GM18909 (cell line): ENCODE measurements around the gene PSTPIP1.

Experiments
- ATAC-seq: cut with Tn5 transposase; IDR thresholded peaks from one replicate; pipeline ENCODE4 v1.9.1; 2021; ENCODE audit warnings: mild to moderate bottlenecking; ENCODE audit not compliant: unreplicated experiment, poor library complexity

The PSTPIP1 gene

DNA sequence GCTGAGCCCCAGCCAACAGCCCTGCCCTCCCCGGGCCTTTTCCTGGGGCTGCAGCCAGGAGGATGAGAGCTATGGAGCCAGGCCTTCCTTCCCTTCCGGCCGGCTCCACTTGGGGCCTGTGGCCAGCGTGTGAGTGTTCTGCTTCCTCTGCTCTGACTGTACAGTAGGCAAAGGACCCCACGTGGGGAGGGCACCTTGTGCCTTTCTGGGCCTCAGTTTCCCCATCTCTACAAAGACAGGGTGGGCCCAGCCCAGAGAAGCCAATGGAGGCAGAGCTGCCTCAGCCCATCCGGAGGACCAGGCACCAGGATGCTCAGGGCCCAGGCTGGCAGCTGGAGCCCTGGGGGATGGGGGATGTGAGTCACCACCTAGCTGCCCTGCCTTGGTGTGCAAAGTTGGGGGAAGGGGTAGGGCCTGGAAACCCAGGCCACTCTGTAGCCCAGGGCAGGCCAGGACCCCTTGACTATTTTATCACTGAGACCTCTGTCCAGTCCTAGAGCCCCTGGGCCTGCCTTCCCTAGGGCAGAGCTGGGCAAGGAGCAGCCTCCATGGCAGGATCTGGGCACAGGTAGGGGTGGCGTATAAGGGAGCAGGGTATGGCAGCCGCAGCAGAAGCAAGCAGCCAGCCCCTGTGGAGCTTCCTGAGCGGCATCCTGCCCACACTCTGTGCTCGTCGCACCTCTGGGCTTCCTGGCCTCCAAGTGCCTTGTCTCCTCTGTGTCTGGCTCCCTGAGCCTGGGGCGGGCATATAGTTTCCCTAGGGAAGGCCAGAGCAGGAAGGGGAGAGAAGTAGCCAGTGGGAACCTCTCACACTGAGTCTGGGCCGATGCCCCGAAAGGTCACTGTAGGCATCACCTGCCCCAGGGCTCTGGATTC is 1.8 kb downstream of the PSTPIP1 start:
- ATAC-seq, result no peak

DNA sequence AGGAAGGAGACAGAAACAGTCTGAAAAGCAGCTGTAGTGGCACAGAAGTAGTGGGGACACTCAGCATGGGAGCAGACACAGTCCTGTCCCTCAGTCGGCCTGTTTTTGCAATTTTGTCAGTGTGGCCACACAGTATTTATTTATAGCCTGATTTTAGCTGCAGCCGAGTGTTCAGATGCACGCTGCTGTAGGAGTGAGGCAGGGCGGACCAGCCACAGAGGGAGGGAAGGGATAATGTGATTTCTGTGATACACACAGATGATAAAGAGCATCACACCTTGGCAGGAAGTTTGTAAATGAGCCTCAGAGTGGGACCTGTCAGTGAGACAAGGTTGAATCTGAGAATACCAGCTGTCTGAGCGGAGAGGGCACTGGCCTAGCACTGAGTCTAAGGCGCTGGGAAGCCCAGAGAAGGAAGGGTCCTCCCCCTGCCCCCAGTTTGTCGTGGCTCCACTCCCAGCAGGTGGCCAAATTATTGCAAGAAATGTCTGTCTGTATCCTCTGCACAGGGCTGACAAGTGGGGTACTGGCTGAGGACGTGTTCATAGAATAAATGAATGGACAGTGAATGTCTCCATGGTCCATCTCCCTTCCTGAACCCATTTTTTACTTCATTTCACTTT is 3.8 kb downstream of the PSTPIP1 start:
- ATAC-seq, result no peak

DNA sequence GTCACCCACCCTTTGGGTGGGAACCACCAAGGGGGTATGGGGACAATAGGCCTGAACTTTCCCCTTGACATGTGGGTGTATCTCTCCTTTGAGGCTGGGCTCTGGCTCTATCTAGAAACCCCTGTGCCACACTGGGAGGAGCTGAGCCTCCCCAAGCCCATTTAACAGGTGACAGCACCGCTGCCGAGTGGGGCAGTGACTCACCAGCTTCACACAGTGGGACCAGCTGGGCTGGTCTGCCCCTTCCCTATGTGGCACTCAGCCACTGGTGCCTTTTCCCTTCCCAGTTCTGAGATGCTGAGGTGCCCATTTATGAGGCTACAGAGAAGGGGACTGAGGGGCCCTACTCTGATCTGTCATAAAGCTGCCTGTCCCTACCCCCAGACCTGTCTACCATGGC is 5.1 kb downstream of the PSTPIP1 start:
- no peak for ATAC-seq

DNA sequence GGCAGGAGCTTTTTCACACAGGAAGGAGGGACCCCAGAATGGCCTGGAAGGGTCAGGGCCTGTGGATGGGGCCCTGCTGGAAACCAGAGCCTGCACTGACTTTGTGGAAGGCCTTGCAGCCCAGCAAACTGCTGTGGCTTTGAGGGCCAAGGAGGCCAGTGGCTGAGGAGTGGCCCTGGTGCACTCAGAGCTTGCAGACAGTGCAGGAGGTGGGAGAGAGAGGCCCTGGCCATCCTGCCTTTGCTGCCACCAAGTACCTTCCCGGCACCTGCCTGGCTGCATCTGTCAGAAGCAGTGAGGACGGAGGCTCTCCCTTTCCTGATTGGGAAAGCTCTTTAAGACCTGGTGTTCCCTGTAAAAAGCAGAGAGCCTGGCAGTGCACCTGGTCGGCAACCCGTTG is 6.4 kb downstream of the PSTPIP1 start:
- no peak for ATAC-seq

DNA sequence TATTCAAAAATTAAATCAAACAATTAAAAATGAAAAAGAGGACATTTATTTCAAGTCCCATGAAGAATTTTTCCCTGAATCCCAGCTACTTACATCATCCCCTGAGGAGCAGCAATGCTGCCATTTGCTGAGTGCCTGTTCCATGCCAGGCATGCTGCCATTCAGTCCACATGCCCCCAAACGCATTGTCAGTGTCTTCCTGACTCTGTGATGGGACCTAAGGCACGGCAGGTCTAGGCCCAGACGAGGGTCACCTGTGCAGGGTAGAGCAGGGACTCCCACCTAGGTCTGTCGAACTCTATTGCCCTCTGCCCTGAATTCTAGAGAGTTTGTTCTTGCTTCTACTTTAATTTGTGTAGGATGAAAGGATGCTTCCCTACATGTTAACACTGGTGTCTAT is 7.0 kb downstream of the PSTPIP1 start:
- no peak for ATAC-seq

DNA sequence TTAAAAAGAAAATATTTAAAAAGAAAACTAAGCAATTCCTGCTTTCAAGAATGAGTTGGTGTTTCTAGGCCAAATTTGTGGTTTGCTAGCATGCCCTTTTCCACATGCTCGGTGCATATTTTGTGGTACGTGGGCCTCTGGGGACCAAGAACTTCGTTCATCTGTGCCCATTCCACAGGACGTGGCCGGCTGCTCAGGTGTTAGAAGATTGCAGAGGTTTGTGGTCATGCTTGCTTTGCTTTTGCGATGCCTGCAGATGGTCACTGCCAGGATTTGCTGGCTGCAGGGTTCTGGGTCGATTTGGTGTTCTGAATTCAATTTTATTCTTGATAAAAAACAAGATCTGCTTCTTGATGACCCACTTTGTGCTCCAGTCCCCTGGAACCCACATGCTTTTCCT is 7.5 kb downstream of the PSTPIP1 start:
- ATAC-seq, result no peak

DNA sequence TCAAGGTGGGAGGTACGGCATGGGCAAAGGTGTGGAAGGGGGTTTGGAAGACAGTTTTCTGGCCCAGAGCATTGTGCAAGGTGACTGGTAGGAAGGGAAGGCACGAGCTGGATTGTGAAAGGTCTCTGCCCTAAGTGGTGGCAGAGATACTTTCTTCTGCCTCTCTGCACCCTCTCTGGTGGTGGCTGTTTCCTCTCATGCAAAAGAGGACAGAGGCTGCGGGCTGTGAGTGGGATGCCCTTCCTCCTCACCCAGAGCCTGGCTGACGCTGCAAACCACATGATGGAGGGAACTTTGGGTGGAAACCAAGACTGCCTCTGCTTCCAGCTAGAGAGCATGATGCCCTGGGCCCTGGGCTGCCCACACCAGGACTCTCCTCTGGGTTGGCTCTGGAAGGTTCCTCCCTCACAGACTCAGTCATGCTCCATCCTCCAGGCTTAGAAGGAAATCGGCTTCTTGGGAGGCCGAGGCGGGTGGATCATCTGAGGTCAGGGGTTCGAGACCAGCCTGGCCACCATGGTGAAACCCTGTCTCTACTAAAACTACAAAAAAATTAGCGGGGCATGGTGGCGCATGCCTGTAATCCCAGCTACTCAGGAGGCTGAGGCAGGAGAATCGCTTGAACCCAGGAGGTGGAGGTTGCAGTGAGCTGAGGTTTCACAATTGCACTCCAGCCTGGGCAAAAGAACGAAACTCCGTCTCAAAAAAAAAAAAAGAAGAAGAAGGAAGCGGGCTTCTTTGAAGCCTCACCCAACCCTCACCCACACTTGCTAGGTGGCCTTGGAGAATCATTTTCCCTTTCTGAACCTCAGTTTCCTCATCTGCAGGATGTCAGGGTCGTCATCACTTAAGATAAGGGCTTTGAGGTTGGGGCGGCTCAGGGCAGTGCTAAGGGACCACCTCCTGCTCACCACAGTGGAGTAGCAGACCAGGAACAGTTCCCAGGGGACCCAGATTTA is 8.3 kb downstream of the PSTPIP1 start:
- ATAC-seq, result peak; percentile 71

DNA sequence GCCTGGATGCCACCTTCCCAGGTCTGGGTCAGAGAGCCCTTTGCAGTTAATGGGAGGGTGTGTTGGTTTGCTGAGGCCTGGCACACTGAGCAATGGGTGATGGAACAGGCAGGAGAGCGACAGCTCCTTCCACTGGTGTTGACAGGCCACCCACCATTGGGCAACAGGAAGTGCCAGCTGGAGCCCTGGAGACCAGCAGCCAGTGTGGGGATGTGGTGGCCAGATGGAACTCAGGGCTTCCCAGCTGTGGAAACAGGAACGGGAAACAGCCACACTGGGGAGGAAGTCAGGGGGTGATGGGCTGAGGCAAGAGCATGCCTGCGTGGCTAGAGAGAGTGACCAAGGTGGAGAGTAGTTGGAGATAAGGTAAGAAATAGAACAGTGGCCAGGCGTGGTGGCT is 9.3 kb downstream of the PSTPIP1 start:
- no peak for ATAC-seq

DNA sequence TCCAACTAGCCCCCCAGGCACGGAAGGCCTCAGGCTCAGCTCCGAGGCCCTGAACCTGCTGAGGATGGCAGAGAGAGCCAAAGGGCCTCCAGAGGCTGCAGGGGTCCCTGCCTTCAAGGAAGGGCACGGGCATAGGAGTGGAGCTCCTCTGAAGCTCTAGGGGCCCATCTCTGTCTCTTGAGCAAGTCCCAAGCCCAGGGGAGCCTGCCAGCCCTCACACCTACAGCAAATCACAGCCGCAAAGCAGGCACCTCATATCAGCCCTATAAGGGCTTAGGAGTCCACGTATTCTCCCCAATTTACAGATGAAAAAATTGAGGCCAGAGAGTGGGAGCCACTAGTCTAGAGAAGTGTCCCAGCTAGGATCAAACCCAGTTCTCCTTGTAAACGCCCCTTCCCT is 14.2 kb downstream of the PSTPIP1 start:
- no peak for ATAC-seq

DNA sequence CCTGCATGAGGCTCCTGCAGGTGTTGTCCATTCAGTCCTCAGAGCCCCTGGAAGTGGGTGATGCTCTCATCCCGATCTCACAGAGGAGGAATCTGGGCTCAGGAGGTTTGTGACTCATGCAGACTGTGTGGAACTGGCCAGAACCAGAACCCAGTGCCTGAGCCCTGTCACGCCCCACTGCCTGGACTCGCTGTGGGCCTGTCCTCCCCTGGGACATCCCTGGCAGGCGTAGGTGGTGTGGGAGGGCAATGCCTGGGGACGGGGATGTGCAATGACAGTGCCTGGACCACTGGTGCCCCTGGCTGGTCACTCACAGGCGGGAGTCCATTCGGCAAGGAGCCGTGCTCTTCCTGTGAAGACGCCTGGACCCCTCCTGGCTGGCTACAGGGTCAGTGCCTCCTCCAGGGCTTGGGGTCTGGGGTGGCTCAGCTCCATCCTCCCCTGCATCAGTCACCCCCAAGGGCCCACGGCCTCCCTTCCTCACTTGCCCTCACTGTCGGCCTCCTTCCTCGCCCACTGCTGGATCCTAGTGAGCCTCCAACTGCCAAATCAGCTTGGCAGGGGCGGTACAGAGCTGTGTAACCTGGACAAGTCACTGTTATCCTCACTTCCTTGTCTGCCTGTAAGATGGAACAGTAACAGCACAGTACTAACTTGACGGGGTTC is 14.9 kb downstream of the PSTPIP1 start:
- no peak for ATAC-seq

DNA sequence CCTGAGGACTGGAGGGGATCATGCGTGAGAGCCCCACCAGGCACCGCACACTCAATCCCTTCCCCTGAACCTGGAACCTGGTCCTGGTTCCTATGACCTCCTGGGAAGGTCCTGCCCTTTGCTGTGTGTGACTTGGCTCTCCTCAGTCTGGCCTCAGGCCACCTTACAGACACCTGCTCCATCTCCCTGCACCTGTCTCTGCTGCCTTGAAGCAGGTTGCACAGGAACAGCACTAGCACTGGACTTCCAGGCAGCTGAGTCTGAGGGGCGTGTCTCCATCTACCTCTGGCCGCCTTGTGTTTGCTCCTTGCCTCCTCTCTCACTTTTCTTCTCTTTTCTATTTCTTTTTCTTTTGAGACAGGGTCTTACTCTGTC is 15.4 kb downstream of the PSTPIP1 start:
- no peak for ATAC-seq

DNA sequence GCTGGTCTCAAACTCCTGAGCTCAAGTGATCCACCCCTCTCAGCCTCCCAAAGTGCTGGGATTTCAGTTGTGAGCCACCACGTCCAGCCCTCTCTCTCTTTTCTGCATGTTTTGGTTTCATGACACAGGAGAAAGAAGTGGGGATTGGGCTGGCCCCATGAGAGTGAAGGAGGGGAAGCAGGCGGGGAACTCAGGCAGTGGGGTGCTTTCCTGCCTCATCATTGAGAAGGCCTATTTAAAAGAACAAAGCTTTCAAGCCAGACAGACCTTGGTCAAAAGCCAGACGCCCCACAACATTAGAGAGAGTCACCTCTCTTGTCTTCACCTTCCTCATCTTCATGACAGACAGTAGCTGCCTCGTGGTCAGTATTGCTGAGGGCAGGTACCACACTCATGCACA is 15.9 kb downstream of the PSTPIP1 start:
- no peak for ATAC-seq

DNA sequence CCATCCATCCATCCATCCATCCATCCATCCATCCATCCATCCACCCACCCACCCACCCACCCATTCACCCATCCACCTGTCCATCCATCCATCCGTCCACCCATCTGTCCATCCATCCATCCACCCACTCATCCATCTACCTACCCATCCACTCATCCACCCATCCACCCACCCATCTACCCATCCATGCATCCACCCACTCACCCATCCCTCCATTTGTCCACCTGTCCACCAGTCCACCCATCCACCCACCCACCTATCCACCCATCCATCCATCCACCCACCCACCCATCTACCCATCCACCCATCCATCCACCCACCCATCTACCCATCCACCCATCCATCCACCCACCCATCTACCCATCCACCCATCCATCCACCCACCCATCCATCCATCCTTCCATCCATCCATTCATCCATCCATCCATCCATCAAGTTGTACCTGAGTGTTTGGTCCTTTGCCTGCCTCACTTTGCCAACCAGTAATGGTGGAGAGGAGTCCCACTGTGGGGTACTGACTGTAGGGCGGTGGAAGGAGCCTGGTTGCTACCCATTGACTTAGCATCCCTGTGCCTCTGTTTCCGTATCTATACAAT is 17.3 kb downstream of the PSTPIP1 start:
- ATAC-seq, result no peak

DNA sequence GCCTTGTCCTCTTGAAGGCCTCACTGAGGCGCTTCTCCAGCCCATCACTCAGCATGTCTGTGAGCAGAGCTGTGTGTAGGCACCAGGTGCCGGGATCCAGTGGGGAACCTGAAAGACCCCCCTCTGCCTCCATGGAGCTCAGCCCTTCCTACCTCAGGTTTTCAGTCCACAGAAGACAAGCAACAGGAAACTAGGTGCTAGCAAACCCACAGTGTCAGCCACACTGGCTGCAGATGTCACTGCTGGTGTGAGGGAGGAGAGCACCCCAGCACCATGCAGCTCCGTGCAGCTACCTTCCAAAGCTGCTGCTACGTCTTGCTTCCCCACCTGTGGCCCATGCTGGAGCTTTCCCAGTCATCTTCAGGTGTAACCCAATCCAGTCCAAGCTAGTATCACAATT is 17.9 kb downstream of the PSTPIP1 start:
- ATAC-seq, result peak; percentile 38

DNA sequence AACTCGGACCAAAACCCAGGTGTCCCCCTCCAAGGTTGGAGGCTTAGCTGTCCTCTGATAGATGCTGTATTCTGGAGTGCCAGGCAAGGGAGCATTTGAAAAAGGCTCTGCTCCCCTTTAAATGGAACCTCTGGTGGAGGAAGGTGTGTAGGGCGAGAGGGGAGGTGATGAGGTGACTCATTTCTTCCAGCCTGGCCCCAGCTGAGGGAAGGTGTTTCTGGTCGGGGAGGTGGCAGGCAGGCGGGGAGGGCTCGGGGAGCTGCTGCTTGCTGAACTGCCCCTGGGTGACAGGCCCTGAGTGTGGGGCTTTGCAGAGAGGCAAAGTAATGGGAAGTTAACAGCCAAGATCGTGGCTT is 18.8 kb downstream of the PSTPIP1 start:
- peak; percentile 39 for ATAC-seq

DNA sequence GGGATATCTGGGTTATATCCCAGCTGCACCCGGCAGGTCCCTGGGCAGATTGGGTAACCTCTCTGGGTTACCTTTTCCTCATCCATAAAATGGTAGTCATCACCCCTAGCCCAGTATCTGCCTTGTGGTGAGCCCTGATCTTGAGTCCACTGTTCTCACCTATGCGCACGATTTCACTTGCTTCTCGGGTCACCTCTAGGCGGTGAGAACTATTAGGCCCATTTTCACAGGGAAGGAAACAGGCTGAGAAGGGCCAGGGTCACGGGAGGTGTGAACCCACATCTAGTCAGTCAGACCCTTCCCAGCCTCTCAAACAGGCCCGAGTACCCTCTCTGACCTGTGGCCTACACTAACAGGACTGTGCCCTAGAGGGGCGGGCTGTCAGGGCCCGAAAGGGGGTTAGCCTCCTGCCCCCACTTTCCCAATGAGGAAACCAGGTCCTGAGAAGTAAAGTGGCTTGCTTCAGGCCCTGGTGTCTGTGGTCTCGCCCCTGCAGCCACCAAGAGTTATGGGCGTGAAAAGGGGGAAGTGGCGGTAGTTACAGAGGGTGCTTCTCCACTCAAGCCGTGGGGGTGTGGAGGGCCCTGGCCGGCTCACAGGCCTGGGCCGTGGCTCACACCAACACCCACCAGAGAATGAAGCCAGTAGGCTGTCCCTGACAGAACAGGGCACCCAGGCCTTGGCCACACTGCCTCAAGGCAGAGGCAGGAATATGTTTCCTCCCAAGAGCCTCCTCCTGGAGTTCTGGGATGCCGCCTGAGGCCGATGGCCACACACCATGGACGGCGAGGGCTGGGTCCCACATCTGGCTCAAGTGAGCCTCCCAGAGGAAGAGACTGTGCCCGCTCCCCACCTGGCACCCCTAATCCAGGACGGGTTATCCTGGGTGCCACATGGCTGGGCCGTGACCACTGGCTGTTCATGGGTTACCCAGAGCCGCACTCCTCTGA is 19.5 kb downstream of the PSTPIP1 start:
- peak; percentile 62 for ATAC-seq

DNA sequence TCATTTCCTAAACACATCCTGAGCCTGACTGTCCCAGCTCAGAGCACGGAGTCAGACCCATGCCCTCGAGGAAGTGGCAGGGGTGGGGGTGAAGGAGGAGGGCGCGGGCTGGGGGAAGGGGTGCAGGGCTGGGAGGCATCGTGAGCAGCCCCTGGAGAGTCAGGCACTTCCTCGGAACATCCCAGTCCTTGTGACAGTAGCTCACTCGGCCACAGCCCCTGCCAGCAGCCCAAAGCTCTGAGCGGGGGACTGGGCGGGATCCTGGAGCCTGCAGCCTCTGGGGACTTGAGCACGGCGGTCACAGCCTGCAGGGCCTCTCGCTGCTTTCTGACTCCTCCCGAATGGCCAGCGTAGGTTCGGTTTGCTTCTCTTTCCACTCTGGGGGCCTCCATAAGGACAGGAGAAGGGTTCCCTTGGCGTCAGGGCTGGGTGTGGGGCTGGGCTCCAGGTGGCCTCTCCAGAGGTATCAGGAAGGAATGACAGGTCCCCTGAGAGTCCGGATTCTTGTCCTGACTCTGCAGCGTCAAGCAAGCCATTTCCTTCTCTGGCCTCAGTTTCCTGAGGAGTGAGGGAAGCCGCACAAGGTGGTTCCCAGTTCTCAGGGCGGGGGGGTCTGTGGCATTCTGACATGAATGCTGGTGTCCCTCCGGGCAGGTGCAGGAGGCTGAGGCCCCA is 20.9 kb downstream of the PSTPIP1 start:
- ATAC-seq, result no peak

DNA sequence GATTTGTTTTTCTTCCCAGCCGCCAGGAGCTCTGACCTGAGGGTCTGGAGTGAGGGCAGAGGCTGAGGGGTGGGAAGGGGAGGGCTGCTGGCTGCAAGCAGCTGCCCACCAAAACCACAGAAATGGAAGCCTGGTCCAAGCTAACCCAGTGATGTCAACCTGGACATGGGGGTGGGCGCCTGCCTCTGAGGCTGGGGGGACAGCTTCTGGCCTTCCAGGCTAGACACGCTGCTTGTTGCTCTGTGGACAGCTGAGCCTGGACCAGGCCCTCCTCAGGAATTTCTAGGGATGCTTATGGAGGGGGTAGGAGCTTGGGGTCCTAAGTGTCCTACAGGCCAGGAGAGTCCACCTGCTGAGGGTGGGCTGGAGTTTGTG is 21.4 kb downstream of the PSTPIP1 start:
- no peak for ATAC-seq
